Measurements from ENCODE around the gene HACL1. TPM values are rescaled to one million over a fixed set of nuclear protein-coding genes. Genes with fewer than 3 reads are reported as not detected.
A peak's percentile ranks its signal among the peaks of the same experiment; 100 is the strongest.

The HACL1 gene
- total and polyA plus RNA-seq, 10 of the 15 experiments (the other 5 are each of a cell fraction or from before 2014, with no cell fraction given) = 19.4 to 48.7 (median 30.1) TPM

GRCh38 chr3:15636028-15636709, 34.8 kb upstream of the HACL1 start:
- in situ Hi-C loops (cut with MboI) (loop anchor here (5.0 kb wide), 1 partner anchor 171 kb away; no protein-coding TSS in a partner anchor), intact Hi-C loops (cut with micrococcal nuclease; ENCODE audit: unreplicated experiment) (loop anchor here (5.0 to 10.0 kb wide), 2 partner anchors 221 to 539 kb away; partner anchors contain the start of gene GALNT15)
- DNase-seq (ENCODE audit: low read depth, low spot score) = no peak
- BruUV-seq (replicated peaks) = no TSS peak
- H3K27me3 ChIP-seq (replicated peaks in 1 of 2; ENCODE audit: control insufficient read depth in 2 of 2, insufficient read depth in 2 of 2, low read length in 1 of 2) = no peaks in the 10 kb centered on the region
- no peaks in the 10 kb centered on the region for H3K36me3 ChIP-seq (ENCODE audit: control insufficient read depth in 2 of 2, insufficient read depth in 2 of 2, low read length in 1 of 2)
- H3K79me2 ChIP-seq (ENCODE audit: control insufficient read depth, insufficient read depth, low read length) = no peaks in the 10 kb centered on the region
- peak overlapping the region; percentile 53 for H3K9ac ChIP-seq (ENCODE audit: control insufficient read depth, insufficient read depth, low read length)
- POLR2A ChIA-PET = interaction anchor here (0.7 to 2.9 kb wide), 7 partner anchors 10 to 173 kb away, joined by 3 to 10 read pairs (median 5); partner anchors contain the start of gene ANKRD28
- peak overlapping the region; percentile 74 for H3K27ac ChIP-seq (ENCODE audit: control insufficient read depth, insufficient read depth)
- peaks cover 38% of the 10 kb centered on the region for H3K4me1 ChIP-seq (ENCODE audit: control insufficient read depth, insufficient read depth, low read length)
- H3K9me3 ChIP-seq (replicated peaks; ENCODE audit: control insufficient read depth, insufficient read depth, low read length) = peaks cover 6% of the 10 kb centered on the region; the same call in 2 of the 3 replicates
- RAD21 ChIA-PET (ENCODE audit: unreplicated experiment) = interaction anchor here (0.8 to 2.7 kb wide), 7 partner anchors 9 to 175 kb away, joined by 3 to 8 read pairs (median 5); partner anchors contain the start of gene ANKRD28
- peak overlapping the region; percentile 83 for H3K4me2 ChIP-seq (ENCODE audit: control insufficient read depth, insufficient read depth)
- peak; percentile 39 for ATAC-seq
- peak overlapping the region; percentile 88 for H2AFZ ChIP-seq (ENCODE audit: control insufficient read depth, low read depth, low read length)
- FAIRE-seq = peak; percentile 72
- WGBS (ENCODE audit: insufficient coverage, insufficient replicate concordance, low lambda C conversion rate, missing lambda C conversion rate) = 1% methylated on average over 14 of the region's 14 CpGs
- H3K4me3 ChIP-seq = no peak overlapping the region
- CTCF ChIA-PET = interaction anchor here (0.7 to 1.7 kb wide), 3 partner anchors 10 to 166 kb away, joined by 3 to 4 read pairs (median 4); no protein-coding TSS in a partner anchor
- no peaks in the 10 kb centered on the region for H4K20me1 ChIP-seq (ENCODE audit: control insufficient read depth, insufficient read depth)
- SMC1A ChIA-PET (ENCODE audit: uncharacterized antibody, unreplicated experiment) = interaction anchor here (0.8 to 14.5 kb wide), 12 partner anchors 10 to 174 kb away, joined by 3 to 362 read pairs (median 4); no protein-coding TSS in a partner anchor
- TF ChIP-seq HDAC2 (IDR thresholded peaks at IDR 0.05) (no peak), CHD1 (IDR thresholded peaks at IDR 0.05; ENCODE audit: low read depth, low read length) (no peak), RELA (IDR thresholded peaks at IDR 0.05; ENCODE audit: borderline replicate concordance, partially characterized antibody) (no peak), IRF4 (IDR thresholded peaks at IDR 0.05; ENCODE audit: low read depth, low read length) (no peak), MYC (IDR thresholded peaks at IDR 0.05; ENCODE audit: insufficient read depth, insufficient read length, insufficient replicate concordance, low read length, severe bottlenecking) (no peak), NFYB (IDR thresholded peaks at IDR 0.05; ENCODE audit: insufficient read depth, low read depth, low read length) (no peak), DPF2 (IDR thresholded peaks at IDR 0.05) (no peak), ZBED1 (IDR thresholded peaks at IDR 0.05; ENCODE audit: borderline replicate concordance) (0 out of 2 replicates have a peak, but pooled peaks have one; percentile 21), NRF1 (conservative IDR thresholded peaks at IDR 0.05; ENCODE audit: low read depth, low read length) (no peak), BACH1 (IDR thresholded peaks at IDR 0.05; ENCODE audit: borderline replicate concordance) (no peak), HDGF (IDR thresholded peaks at IDR 0.05) (no peak), CEBPB (IDR thresholded peaks at IDR 0.05; ENCODE audit: borderline replicate concordance in 1 of 2, low read depth in 2 of 2, low read length in 2 of 2) (no peak), JUNB (IDR thresholded peaks at IDR 0.05) (peak; percentile 59), YBX1 (IDR thresholded peaks at IDR 0.05) (no peak), KLF5 (IDR thresholded peaks at IDR 0.05; ENCODE audit: partially characterized antibody) (no peak), ZNF207 (IDR thresholded peaks at IDR 0.05; ENCODE audit: borderline replicate concordance) (no peak), RFX5 (IDR thresholded peaks at IDR 0.05; ENCODE audit: low read depth, low read length) (no peak), RB1 (IDR thresholded peaks at IDR 0.05; ENCODE audit: borderline replicate concordance) (no peak), NR2C2 (IDR thresholded peaks at IDR 0.05; ENCODE audit: borderline replicate concordance, control insufficient read depth, insufficient read length, low read depth) (no peak), CREM (IDR thresholded peaks at IDR 0.05; ENCODE audit: low read depth) (0 out of 2 replicates have a peak, but pooled peaks have one; percentile 25), POLR2AphosphoS5 (IDR thresholded peaks at IDR 0.05; ENCODE audit: low read length) (no peak), SRF (IDR thresholded peaks at IDR 0.05; ENCODE audit: low read depth in 2 of 2, low read length in 2 of 2) (0 out of 4 replicates have a peak, but pooled peaks of 1 of the 2 experiments have one; percentile 22)
- TF ChIP-seq, protein P1, sequence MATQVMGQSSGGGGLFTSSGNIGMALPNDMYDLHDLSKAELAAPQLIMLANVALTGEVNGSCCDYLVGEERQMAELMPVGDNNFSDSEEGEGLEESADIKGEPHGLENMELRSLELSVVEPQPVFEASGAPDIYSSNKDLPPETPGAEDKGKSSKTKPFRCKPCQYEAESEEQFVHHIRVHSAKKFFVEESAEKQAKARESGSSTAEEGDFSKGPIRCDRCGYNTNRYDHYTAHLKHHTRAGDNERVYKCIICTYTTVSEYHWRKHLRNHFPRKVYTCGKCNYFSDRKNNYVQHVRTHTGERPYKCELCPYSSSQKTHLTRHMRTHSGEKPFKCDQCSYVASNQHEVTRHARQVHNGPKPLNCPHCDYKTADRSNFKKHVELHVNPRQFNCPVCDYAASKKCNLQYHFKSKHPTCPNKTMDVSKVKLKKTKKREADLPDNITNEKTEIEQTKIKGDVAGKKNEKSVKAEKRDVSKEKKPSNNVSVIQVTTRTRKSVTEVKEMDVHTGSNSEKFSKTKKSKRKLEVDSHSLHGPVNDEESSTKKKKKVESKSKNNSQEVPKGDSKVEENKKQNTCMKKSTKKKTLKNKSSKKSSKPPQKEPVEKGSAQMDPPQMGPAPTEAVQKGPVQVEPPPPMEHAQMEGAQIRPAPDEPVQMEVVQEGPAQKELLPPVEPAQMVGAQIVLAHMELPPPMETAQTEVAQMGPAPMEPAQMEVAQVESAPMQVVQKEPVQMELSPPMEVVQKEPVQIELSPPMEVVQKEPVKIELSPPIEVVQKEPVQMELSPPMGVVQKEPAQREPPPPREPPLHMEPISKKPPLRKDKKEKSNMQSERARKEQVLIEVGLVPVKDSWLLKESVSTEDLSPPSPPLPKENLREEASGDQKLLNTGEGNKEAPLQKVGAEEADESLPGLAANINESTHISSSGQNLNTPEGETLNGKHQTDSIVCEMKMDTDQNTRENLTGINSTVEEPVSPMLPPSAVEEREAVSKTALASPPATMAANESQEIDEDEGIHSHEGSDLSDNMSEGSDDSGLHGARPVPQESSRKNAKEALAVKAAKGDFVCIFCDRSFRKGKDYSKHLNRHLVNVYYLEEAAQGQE (IDR thresholded peaks at IDR 0.05; ENCODE audit: low read depth, low read length) = no peak

Measured in GM12878 (cell line).